H1 (cell line): ENCODE results near the gene TRAPPC3. TPM values are rescaled to one million over a fixed set of nuclear protein-coding genes. Genes with fewer than 3 reads are reported as not detected.

ENCODE experiments used
- CTCF ChIA-PET: fragments of 300-600 bp; sonication (Branson Sonifier 250); formaldehyde crosslinking; loops from one replicate; lab custom pipeline; 2021; ENCODE audit not compliant: partially characterized antibody; lab: Charles Lee
- POLR2A ChIA-PET: fragments of 300-600 bp; sonication (Branson Sonifier 250); formaldehyde crosslinking; loops from one replicate; lab custom pipeline; 2021; ENCODE audit warnings: inconsistent platforms; ENCODE audit not compliant: partially characterized antibody; lab: Charles Lee
- DNase-seq, 2 experiments: peaks; one replicate each; pipeline versions ENCODE4 v3.0.0 to v3.0.0-alpha.2; 2010 to 2022; ENCODE audit warnings: low spot score in 2 of 2, low read depth in 1 of 2, mixed read lengths in 1 of 2
- FAIRE-seq: peaks from 2 replicates; lab custom pipeline; 2011; peaks lifted over from hg19 to GRCh38; lab: Jason Lieb, UNC
- H2AFZ ChIP-seq: 2 replicates; pipeline ENCODE4 v1.8.1; 2012; ENCODE audit warnings: low read length, inconsistent platforms
- H2AK5ac ChIP-seq: 2 replicates; pipeline ENCODE4 v1.6.1; 2013; ENCODE audit warnings: low read depth, low read length
- H2BK120ac ChIP-seq: replicated peaks from 2 replicates; pipeline ENCODE3; 2013; ENCODE audit warnings: low read depth, low read length, inconsistent platforms
- H2BK12ac ChIP-seq: 2 replicates; pipeline ENCODE4 v1.6.1; 2013; ENCODE audit warnings: low read depth, low read length
- H2BK15ac ChIP-seq: 2 replicates; pipeline ENCODE4 v1.6.1; 2013; ENCODE audit warnings: low read length
- H2BK20ac ChIP-seq: 2 replicates; pipeline ENCODE4 v1.6.1; 2013; ENCODE audit warnings: low read length
- H2BK5ac ChIP-seq: 2 replicates; pipeline ENCODE4 v1.6.1; 2013; ENCODE audit warnings: low read depth, low read length
- H3K14ac ChIP-seq: 2 replicates; pipeline ENCODE4 v1.6.1; 2013; ENCODE audit warnings: inconsistent platforms; ENCODE audit not compliant: insufficient read length
- H3K18ac ChIP-seq: 2 replicates; pipeline ENCODE4 v1.6.1; 2013; ENCODE audit warnings: low read length; ENCODE audit errors: extremely low read depth
- H3K23ac ChIP-seq: 2 replicates; pipeline ENCODE4 v1.6.1; 2013; ENCODE audit warnings: inconsistent platforms; ENCODE audit not compliant: insufficient read length
- H3K23me2 ChIP-seq: 2 replicates; pipeline ENCODE4 v1.6.1; 2013; ENCODE audit warnings: low read depth, low read length
- H3K27ac ChIP-seq: 2 replicates; pipeline ENCODE4 v1.6.1; 2011; ENCODE audit warnings: low read depth, low read length, inconsistent platforms
- H3K27me3 ChIP-seq, 4 experiments: replicated peaks in 1 of 4; 1 replicate in 1 of 4; 2 replicates in 3 of 4; pipeline versions ENCODE4 v1.6.1 to v1.8.1; 2011 to 2013; ENCODE audit warnings: low read length in 3 of 4, mild to moderate bottlenecking in 3 of 4, inconsistent platforms in 2 of 4, mixed read lengths in 2 of 4, moderate library complexity in 1 of 4; ENCODE audit not compliant: control insufficient read depth in 3 of 4, insufficient read depth in 3 of 4; ENCODE audit errors: extremely low read depth in 1 of 4
- H3K36me3 ChIP-seq, 4 experiments: 2 replicates each; pipeline versions ENCODE4 v1.6.1 to v1.8.1; 2011 to 2013; ENCODE audit warnings: mild to moderate bottlenecking in 4 of 4, low read length in 3 of 4, moderate library complexity in 2 of 4, control low read depth in 1 of 4, inconsistent platforms in 1 of 4; ENCODE audit not compliant: insufficient read depth in 4 of 4, control insufficient read depth in 2 of 4
- H3K4ac ChIP-seq: replicated peaks from 2 replicates; pipeline ENCODE3; 2013; ENCODE audit warnings: low read length, low read depth, mixed read lengths, inconsistent platforms; ENCODE audit not compliant: insufficient read length
- H3K4me1 ChIP-seq, 4 experiments: replicated peaks in 1 of 4; 1 replicate in 1 of 4; 2 replicates in 3 of 4; pipeline versions ENCODE4 v1.6.1 to v1.8.1; 2011 to 2013; ENCODE audit warnings: low read length in 3 of 4, inconsistent platforms in 2 of 4, mixed read lengths in 1 of 4; ENCODE audit not compliant: insufficient read depth in 4 of 4, control insufficient read depth in 3 of 4
- H3K4me2 ChIP-seq, 2 experiments: 2 replicates each; pipeline versions ENCODE4 v1.6.1 to v1.8.1; 2011 to 2013; ENCODE audit warnings: low read depth in 2 of 2, low read length in 2 of 2, control low read depth in 1 of 2, inconsistent platforms in 1 of 2, mild to moderate bottlenecking in 1 of 2; ENCODE audit not compliant: insufficient read depth in 1 of 2
- H3K4me3 ChIP-seq, 4 experiments: fragments of 200-600, 300-600 bp in 1 of 4; sonication (generic), shearing (Covaris generic), sonication (Bioruptor Twin) in 1 of 4; 2 replicates each; pipeline versions ENCODE4 v1.5.1 to v1.8.1; 2011 to 2016; ENCODE audit warnings: low read length in 4 of 4, low read depth in 3 of 4, control low read depth in 2 of 4, inconsistent platforms in 2 of 4, mild to moderate bottlenecking in 2 of 4, mixed read lengths in 1 of 4, moderate library complexity in 1 of 4; ENCODE audit not compliant: insufficient read depth in 2 of 4; ENCODE audit errors: extremely low read depth in 1 of 4
- H3K56ac ChIP-seq: replicated peaks from 2 replicates; pipeline ENCODE3; 2013; ENCODE audit warnings: low read depth, mild to moderate bottlenecking, mixed read lengths, low read length, inconsistent platforms; ENCODE audit not compliant: insufficient read length
- H3K79me1 ChIP-seq: 2 replicates; pipeline ENCODE4 v1.6.1; 2013; ENCODE audit warnings: low read depth, low read length, control low read depth
- H3K79me2 ChIP-seq, 2 experiments: 2 replicates each; pipeline versions ENCODE4 v1.6.1 to v1.8.1; 2012 to 2013; ENCODE audit warnings: low read length in 2 of 2, mild to moderate bottlenecking in 2 of 2, inconsistent platforms in 1 of 2; ENCODE audit not compliant: insufficient read depth in 2 of 2, control insufficient read depth in 1 of 2
- H3K9ac ChIP-seq, 4 experiments: replicated peaks in 1 of 4; 1 replicate in 1 of 4; 2 replicates in 3 of 4; pipeline versions ENCODE4 v1.6.1 to v1.8.1; 2011 to 2013; ENCODE audit warnings: low read depth in 3 of 4, low read length in 3 of 4, control low read depth in 2 of 4, mild to moderate bottlenecking in 2 of 4, moderate library complexity in 2 of 4, inconsistent platforms in 1 of 4; ENCODE audit errors: extremely low read depth in 1 of 4
- H3K9me3 ChIP-seq, 2 experiments: 2 replicates each; pipeline versions ENCODE4 v1.6.1 to v1.8.1; 2012 to 2013; ENCODE audit warnings: mild to moderate bottlenecking in 2 of 2, moderate library complexity in 2 of 2, control low read depth in 1 of 2, inconsistent platforms in 1 of 2, low read depth in 1 of 2, low read length in 1 of 2, mixed read lengths in 1 of 2; ENCODE audit not compliant: insufficient read depth in 2 of 2
- H4K20me1 ChIP-seq, 2 experiments: replicated peaks in 1 of 2; 2 replicates each; pipeline versions ENCODE3 to v1.8.1; 2011 to 2013; ENCODE audit warnings: inconsistent platforms in 2 of 2, low read length in 2 of 2, mild to moderate bottlenecking in 1 of 2; ENCODE audit not compliant: insufficient read depth in 2 of 2, control insufficient read depth in 1 of 2
- H4K5ac ChIP-seq: 2 replicates; pipeline ENCODE4 v1.6.1; 2013; ENCODE audit warnings: low read length, low read depth, mixed read lengths, inconsistent platforms; ENCODE audit not compliant: insufficient read length
- H4K8ac ChIP-seq: 2 replicates; pipeline ENCODE4 v1.8.0; 2013; ENCODE audit warnings: mild to moderate bottlenecking, moderate library complexity, low read length, inconsistent platforms; ENCODE audit not compliant: insufficient read depth; ENCODE audit errors: extremely low read depth
- H4K91ac ChIP-seq: replicated peaks from 2 replicates; pipeline ENCODE3; 2013; ENCODE audit warnings: low read length, mixed read lengths, inconsistent platforms; ENCODE audit not compliant: insufficient read length
- HDAC2 ChIP-seq, 2 experiments: fragments of 300-600 bp in 1 of 2; sonication (generic) in 1 of 2; IDR thresholded peaks; 2 replicates each; pipeline ENCODE4 v1.6.1; 2011 to 2012; ENCODE audit warnings: low read depth in 2 of 2, low read length in 2 of 2, mild to moderate bottlenecking in 2 of 2, moderate library complexity in 2 of 2, borderline replicate concordance in 1 of 2, inconsistent platforms in 1 of 2
- PHF8 ChIP-seq: fragments of 200-600 bp; sonication (generic); conservative IDR thresholded peaks from 2 replicates; pipeline ENCODE4 v1.7.1; 2012; ENCODE audit warnings: low read depth, mild to moderate bottlenecking, inconsistent platforms, low read length, moderate library complexity
- TAF1 ChIP-seq: IDR thresholded peaks from 2 replicates; pipeline ENCODE4 v1.6.1; 2011; ENCODE audit warnings: mild to moderate bottlenecking, low read depth, low read length
- WGBS, 2 experiments: shearing (Covaris generic) in 1 of 2; methylation state at CpG; one replicate each; pipeline versions ENCODE4 v1.1.6 to v1.1.7; 2013 to 2015; ENCODE audit warnings: low lambda C conversion rate in 2 of 2, mixed read lengths in 2 of 2, inconsistent platforms in 1 of 2, low coverage in 1 of 2, missing lambda C conversion rate in 1 of 2; ENCODE audit not compliant: insufficient replicate concordance in 2 of 2, insufficient coverage in 1 of 2, insufficient read length in 1 of 2; ENCODE audit errors: extremely low coverage in 1 of 2, missing lambda C conversion rate in 1 of 2; 5-methylcytosine and 5-hydroxymethylcytosine counted together
- polyA plus RNA-seq, 7 experiments: library from polyadenylated mRNA; depleted of rRNA in 3 of 7; stranded (reverse) in 5 of 7; unstranded in 2 of 7; fragments of >200 nt in 5 of 7; fragments of 200-250 nt in 2 of 7; gene quantifications; 1 replicate in 5 of 7; 2 replicates in 1 of 7; 4 replicates in 1 of 7; pipeline versions ENCODE4 v1.2.1 to v1.2.3, GENCODE V29; 2011 to 2013; ENCODE audit warnings: missing spikeins in 2 of 7, mixed read lengths in 2 of 7
- total RNA-seq: library from RNA; stranded (reverse); fragmentation: NEBNext Ultra II Directional; extraction: Animal tissue kit (Norgen Biotek cat#: 25700); gene quantifications from 2 replicates; pipeline ENCODE4 v1.2.1, GENCODE V29; 2021
- TF ChIP-seq, protein P1 (sequence below): IDR thresholded peaks from 2 replicates; pipeline ENCODE4 v1.6.1; 2011; ENCODE audit warnings: low read length, improper control_type of control experiment

The TRAPPC3 gene
- total and polyA plus RNA-seq, 2 of the 8 experiments (the other 6 are each of a cell fraction or from before 2014, with no cell fraction given) = 47.8 to 51.0 TPM

DNA sequence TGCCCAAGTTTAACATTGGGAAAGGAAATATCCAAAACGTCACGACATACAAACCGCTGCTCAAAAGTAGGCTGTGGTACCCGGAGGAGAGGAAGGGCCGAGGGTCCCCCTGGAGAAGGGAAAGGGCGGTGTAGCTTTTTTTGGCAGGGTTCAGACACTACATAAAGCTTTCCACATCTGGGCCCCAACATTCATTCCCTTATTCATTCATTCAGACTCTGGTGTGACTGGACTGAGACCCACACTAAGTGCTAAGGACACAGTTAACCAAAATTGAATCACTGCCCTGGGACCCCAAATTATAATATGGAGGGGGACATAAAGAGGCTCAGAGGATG is 14.0 kb downstream of the TRAPPC3 start:
- H2BK5ac ChIP-seq = no peak overlapping the region
- no peak for DNase-seq
- no peak overlapping the region for H3K27ac ChIP-seq
- TF ChIP-seq, protein P1, sequence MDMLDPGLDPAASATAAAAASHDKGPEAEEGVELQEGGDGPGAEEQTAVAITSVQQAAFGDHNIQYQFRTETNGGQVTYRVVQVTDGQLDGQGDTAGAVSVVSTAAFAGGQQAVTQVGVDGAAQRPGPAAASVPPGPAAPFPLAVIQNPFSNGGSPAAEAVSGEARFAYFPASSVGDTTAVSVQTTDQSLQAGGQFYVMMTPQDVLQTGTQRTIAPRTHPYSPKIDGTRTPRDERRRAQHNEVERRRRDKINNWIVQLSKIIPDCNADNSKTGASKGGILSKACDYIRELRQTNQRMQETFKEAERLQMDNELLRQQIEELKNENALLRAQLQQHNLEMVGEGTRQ = no peak
- no peak for TF ChIP-seq HDAC2 (IDR thresholded peaks at IDR 0.05; ENCODE audit: borderline replicate concordance in 1 of 2, low read depth in 2 of 2, low read length in 2 of 2)
- TF ChIP-seq PHF8 = no peak
- no peak for TF ChIP-seq TAF1

More for the DNA sequence above, 14.0 kb downstream of the TRAPPC3 start:
- Histone ChIP-seq H3K79me2 (no peaks in the 10 kb centered on the region), H3K23ac (no peak overlapping the region), H3K9ac (no peak overlapping the region), H3K27me3 (no peaks in the 10 kb centered on the region), H3K4me1 (peaks cover 0 to 2% (median 0%) of the 10 kb centered on the region in 4 experiments; a peak in 2 of 7 replicates), H4K20me1 (peaks cover 0 to 2% of the 10 kb centered on the region in 2 experiments), H3K14ac (no peak overlapping the region), H2BK12ac (no peak overlapping the region), H4K91ac (no peak overlapping the region), H2BK20ac (no peak overlapping the region), H3K79me1 (no peaks in the 10 kb centered on the region), H3K4me2 (no peak overlapping the region), H2BK15ac (no peak overlapping the region), H3K9me3 (no peaks in the 10 kb centered on the region), H3K18ac (no peak overlapping the region), H3K56ac (no peak overlapping the region), H4K5ac (no peak overlapping the region), H2BK120ac (no peak overlapping the region), H3K4me3 (no peak overlapping the region), H2AFZ (no peak overlapping the region), H4K8ac (no peak overlapping the region), H3K23me2 (no peaks in the 10 kb centered on the region), H3K4ac (no peak overlapping the region), H3K36me3 (peaks cover 0 to 3% (median 0%) of the 10 kb centered on the region in 4 experiments; a peak in 4 of 8 replicates), H2AK5ac (no peak overlapping the region)
- no peak for FAIRE-seq
- ChIA-PET POLR2A (interaction anchor here (0.6 to 9.3 kb wide), 5 partner anchors 9 to 78 kb away, joined by 3 to 61 read pairs (median 6); partner anchors contain the start of gene TRAPPC3), CTCF (interaction anchor here (0.7 to 20.9 kb wide), 30 partner anchors 8 to 246 kb away, joined by 3 to 738 read pairs (median 4); partner anchors contain the start of genes ADPRS, MAP7D1, THRAP3 and TRAPPC3)
- WGBS, 2 experiments = 81% methylated on average over 3 of the region's 6 CpGs; no CpG with 5 or more reads in 1 of the 2 experiments
